ENCODE measurements around the gene MRPL14.

GRCh38 chr6:44087623-44088022 lies 39.6 kb downstream of the MRPL14 start:
- TF ChIP-seq CTCF (conservative IDR thresholded peaks at IDR 0.05; ENCODE audit: low read length): no peak
- no peak for TF ChIP-seq EZH2phosphoT487 (IDR thresholded peaks at IDR 0.05; ENCODE audit: borderline replicate concordance, low read depth, low read length)

All from OCI-LY7 (cell line).